Heart left ventricle (tissue), 16 donors: ENCODE data around the gene TH. TPM values are rescaled to one million over a fixed set of nuclear protein-coding genes. Genes with fewer than 3 reads are reported as not detected.

Source experiments
- ATAC-seq, 4 donors: fragments of 200-7000 bp; cut with Tn5 transposase; one replicate each; pipeline ENCODE4 v1.9.1; 2020 to 2022; ENCODE audit warnings: moderate library complexity in 4 of 4, mild to moderate bottlenecking in 3 of 4, moderate number of reproducible peaks in 1 of 4
- DNase-seq, 5 donors: peaks; one replicate each; pipeline ENCODE4 v3.0.0-alpha.2; 2020
- H3K27ac ChIP-seq, 12 donors: fragments of 200-600 bp; sonication (generic) in 4 of 12; one replicate each; pipeline versions ENCODE4 v1.5.0 to v1.8.0; 2016 to 2022; ENCODE audit warnings: mild to moderate bottlenecking in 2 of 12
- H3K27me3 ChIP-seq, 9 donors: fragments of 200-600 bp; sonication (generic) in 2 of 9; one replicate each; pipeline versions ENCODE4 v1.5.1 to v1.8.0; 2016 to 2022; ENCODE audit warnings: mild to moderate bottlenecking in 3 of 9
- H3K36me3 ChIP-seq, 9 donors: fragments of 200-600 bp; sonication (generic) in 2 of 9; one replicate each; pipeline versions ENCODE4 v1.5.0 to v1.8.0; 2018 to 2022; ENCODE audit warnings: mild to moderate bottlenecking in 2 of 9
- H3K4me1 ChIP-seq, 12 donors: fragments of 200-600 bp; sonication (generic) in 4 of 12; one replicate each; pipeline versions ENCODE4 v1.5.0 to v1.8.0; 2016 to 2022; ENCODE audit warnings: mild to moderate bottlenecking in 3 of 12
- H3K4me3 ChIP-seq, 12 donors: fragments of 200-600 bp; sonication (generic) in 4 of 12; one replicate each; pipeline versions ENCODE4 v1.5.0 to v1.8.0; 2017 to 2022; ENCODE audit warnings: mild to moderate bottlenecking in 9 of 12, moderate library complexity in 4 of 12
- H3K9me3 ChIP-seq, 12 donors: fragments of 200-600 bp; sonication (generic) in 4 of 12; one replicate each; pipeline versions ENCODE4 v1.5.0 to v1.8.0; 2016 to 2022; ENCODE audit warnings: mild to moderate bottlenecking in 1 of 12
- POLR2A ChIP-seq, 2 donors: fragments of 450-650 bp; IDR thresholded peaks; one replicate each; pipeline ENCODE4 v1.6.1; 2017; ENCODE audit warnings: antibody characterized with exemption in 2 of 2, mild to moderate bottlenecking in 2 of 2, moderate library complexity in 2 of 2
- WGBS, 4 donors: extraction: QIAGEN DNeasy Blood & Tissue Kit in 2 of 4; methylation state at CpG; one replicate each; pipeline versions ENCODE4 v1.1.5 to v1.1.7; 2013 to 2018; 5-methylcytosine and 5-hydroxymethylcytosine counted together
- intact Hi-C, 10 donors: fragments of 100-400 bp; cut with DNase I; formaldehyde crosslinking; loops; one replicate each; pipeline versions ENCODE4 v1.11.1 to v1.14.2; 2022
- polyA plus RNA-seq, 2 donors: library from polyadenylated mRNA; stranded (reverse); fragments of 200-250 nt; gene quantifications; one replicate each; pipeline ENCODE4 v1.2.3, GENCODE V29; 2013
- total RNA-seq, 9 donors: library from RNA; depleted of rRNA in 2 of 9; stranded (reverse); fragments of >200 nt in 2 of 9; fragmentation: NEBNext Ultra II Directional in 3 of 9; extraction: Animal tissue kit (Norgen Biotek cat#: 25700) in 3 of 9; gene quantifications; one replicate each; pipeline versions ENCODE4 v1.1.0 to v1.2.4, GENCODE V29; 2016 to 2023
- TF ChIP-seq, protein P1 (sequence below), 12 donors: fragments of 200-600 bp; sonication (generic) in 4 of 12; IDR thresholded peaks; one replicate each; pipeline versions ENCODE4 v1.5.0 to v1.8.0; 2018 to 2022; ENCODE audit warnings: antibody characterized with exemption in 12 of 12, mild to moderate bottlenecking in 5 of 12
- donor health status: ischemic (EF 13 %, LVEDD 7.1; RV severe dilation, severe dysfunction).
- donor health status: healthy with polysubstance abuse.
- donor health status: DM: no; HTN: yes; CAD: no.
- donor health status: DM: no; HTN: no; CAD: no.
- donor health status: ischemic (EF 25% LVEDD 6.9; RV normal size, moderate dysfunction).
- donor health status: ischemic (EF 25% LVEDD 5.7; RV mildly dilated, moderate dysfunction).
- donor health status: healthy.
- donor health status: DM: yes; HTN: yes; CAD: no.
- donor health status: ischemic (EF 35%, LVEDD 5.7; RV mildly dilated, moderate dysfunction).
- donor health status: nonischemic (EF 11% LVEDD 7.7; RV severe dilation, severe dysfunction).
- donor health status: DM: yes; HTN: yes; CAD: no.
- donor health status: PGD.
- donor health status: ischemic (EF 29% LVEDD 5.4; RV normal size, mild dysfunction).
- donor health status: nonischemic (EF 23%, LVEDD 6.1; RV moderate dilation, normal function).

Gene TH
- total and polyA plus RNA-seq, 11 donors, result 0.08 TPM; not detected in 10

DNA sequence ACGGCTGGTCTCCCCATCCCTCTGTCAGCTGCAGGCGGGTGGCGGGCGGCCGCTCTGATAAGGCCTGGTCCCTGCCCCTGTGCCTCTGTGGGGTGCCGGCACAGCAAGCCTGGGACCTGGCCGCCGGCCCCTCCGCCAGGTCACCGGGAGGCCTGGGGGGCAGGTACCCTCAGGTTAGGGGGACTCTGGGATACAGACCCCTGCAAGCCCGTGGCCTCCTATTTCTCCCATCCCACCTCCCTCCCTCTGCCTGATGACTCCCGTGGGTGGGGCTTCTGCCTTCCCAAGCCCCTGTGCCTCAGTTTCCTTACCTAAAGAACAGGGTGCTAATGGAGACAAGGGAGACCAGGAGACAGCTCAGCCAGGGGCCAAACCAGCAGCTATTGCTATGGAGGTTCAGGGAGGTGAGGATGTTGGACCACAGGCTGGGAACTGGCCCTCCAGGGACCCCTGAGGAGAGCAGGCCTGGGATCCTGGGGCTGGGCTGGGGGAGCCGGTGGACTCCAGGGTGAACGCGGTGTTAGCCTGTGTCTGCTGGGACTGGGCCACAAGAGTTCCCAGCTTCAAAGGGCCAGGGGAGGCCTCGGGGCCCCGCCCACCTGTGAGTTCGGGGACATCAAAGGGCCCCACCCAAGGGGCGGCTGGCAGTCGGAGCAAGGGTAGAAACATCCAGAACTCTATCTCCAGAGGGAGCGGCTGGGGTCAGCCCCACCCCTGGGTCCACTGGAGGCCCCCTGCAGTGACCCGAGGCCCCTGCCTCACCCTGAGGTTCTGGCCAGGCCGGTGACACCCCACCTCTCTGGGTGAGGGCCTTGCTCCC is 32.0 kb upstream of the TH start:
- intact Hi-C loops, result no loop called here
- ATAC-seq, result no peak
- no peak for TF ChIP-seq POLR2A (IDR thresholded peaks at IDR 0.05)
- TF ChIP-seq, protein P1, sequence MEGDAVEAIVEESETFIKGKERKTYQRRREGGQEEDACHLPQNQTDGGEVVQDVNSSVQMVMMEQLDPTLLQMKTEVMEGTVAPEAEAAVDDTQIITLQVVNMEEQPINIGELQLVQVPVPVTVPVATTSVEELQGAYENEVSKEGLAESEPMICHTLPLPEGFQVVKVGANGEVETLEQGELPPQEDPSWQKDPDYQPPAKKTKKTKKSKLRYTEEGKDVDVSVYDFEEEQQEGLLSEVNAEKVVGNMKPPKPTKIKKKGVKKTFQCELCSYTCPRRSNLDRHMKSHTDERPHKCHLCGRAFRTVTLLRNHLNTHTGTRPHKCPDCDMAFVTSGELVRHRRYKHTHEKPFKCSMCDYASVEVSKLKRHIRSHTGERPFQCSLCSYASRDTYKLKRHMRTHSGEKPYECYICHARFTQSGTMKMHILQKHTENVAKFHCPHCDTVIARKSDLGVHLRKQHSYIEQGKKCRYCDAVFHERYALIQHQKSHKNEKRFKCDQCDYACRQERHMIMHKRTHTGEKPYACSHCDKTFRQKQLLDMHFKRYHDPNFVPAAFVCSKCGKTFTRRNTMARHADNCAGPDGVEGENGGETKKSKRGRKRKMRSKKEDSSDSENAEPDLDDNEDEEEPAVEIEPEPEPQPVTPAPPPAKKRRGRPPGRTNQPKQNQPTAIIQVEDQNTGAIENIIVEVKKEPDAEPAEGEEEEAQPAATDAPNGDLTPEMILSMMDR (IDR thresholded peaks at IDR 0.05), result no peak

DNA sequence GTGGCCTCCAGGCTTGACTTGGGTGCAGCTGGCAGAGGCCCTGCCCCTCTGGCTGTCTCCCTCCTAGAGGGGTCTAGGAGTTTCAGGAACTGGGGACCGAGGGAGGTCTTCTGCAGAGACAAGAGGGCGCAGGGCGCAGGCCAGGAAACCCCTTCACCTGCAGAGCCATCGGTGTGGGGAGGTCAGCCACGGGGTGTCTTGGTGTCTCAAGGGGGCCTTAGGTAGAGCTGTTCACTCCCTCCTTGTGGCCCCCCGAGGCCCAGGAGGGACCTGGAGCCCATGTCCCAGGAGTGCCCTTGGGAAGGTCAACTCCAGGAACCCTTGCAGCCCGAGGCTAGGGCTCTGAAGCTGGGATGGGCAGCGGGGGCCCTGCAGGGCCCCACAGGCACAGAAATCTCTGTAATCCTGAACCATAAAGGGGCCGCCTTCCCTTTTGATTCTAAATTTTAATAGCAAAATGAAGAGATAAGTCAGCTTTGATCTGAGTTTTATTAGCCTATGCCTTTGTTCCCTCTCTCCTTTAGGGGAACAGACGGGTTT is 31.4 kb upstream of the TH start:
- ATAC-seq (no peak), DNase-seq (peak in 1 of 5 donors; percentile 2)
- H3K4me1 ChIP-seq, result no peaks in the 10 kb centered on the region
- H3K9me3 ChIP-seq, result peaks cover 0 to 6% (median 0%) of the 10 kb centered on the region in 12 donors
- no peak for TF ChIP-seq POLR2A (IDR thresholded peaks at IDR 0.05)
- TF ChIP-seq, protein P1 (IDR thresholded peaks at IDR 0.05), result no peak
- H3K27ac ChIP-seq, result no peak overlapping the region
- WGBS, 4 donors, result 77 to 88% (median 80%) methylated on average over 10 of the region's 10 CpGs
- H3K4me3 ChIP-seq, result no peak overlapping the region
- intact Hi-C loops, result no loop called here
- H3K27me3 ChIP-seq, result peaks cover 0 to 5% (median 0%) of the 10 kb centered on the region in 9 donors
- H3K36me3 ChIP-seq, result no peaks in the 10 kb centered on the region

More for the DNA sequence above, 32.0 kb upstream of the TH start:
- H3K27ac ChIP-seq, result no peak overlapping the region
- H3K4me3 ChIP-seq, result no peak overlapping the region
- H3K9me3 ChIP-seq, result peaks cover 0 to 6% (median 0%) of the 10 kb centered on the region in 12 donors
- no peaks in the 10 kb centered on the region for H3K4me1 ChIP-seq
- WGBS, 4 donors, result 82 to 89% (median 84%) methylated on average over 11 to 23 of the region's 23 CpGs
- DNase-seq, result peak in 4 of 5 donors; percentile 2 to 54 (median 20)
- H3K36me3 ChIP-seq, result no peaks in the 10 kb centered on the region
- peaks cover 0 to 5% (median 0%) of the 10 kb centered on the region in 9 donors for H3K27me3 ChIP-seq

DNA sequence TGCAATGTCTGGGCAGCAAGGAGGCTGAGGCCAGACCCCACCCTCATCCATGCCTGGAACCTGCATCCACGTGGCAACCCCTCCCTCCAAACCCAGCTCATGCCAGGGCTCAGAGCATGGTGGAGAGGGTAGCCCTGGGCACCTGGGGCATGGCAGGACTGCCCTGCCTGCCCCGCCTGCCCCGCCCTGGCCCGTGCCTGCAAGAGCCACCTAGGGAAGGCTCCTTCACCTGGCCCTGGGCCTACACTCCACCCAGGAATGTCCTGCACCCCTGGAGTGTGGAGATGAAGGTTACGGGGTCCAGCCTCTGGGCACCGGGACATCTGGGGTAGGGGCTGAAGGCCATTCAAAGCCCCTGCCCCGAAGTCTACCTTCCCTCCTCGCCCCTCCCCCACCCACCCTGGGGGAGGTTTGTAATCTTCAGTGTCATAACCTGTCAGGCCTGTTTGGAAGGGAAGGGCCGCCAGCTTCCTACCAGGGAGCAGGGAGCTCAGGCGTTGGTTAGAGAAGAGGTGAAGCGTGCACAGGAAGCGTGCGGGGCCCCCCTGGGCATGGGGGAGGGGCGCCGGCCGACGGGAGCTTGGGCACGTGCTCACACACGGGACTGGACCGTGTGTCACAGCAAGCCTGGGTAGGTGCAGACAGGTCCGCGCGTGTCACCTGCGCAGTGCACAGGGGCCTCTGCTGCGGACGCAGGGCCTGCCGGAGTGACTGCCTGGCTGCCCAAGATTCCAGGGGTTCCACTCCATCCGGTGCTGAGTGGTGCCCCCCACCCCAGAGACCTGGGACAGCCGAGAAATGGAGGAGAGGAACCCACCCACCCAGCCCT is 30.7 kb upstream of the TH start:
- Histone ChIP-seq H3K27ac (no peak overlapping the region), H3K36me3 (no peaks in the 10 kb centered on the region), H3K4me3 (no peak overlapping the region), H3K9me3 (peaks cover 0 to 3% (median 0%) of the 10 kb centered on the region in 12 donors), H3K27me3 (peaks cover 0 to 5% (median 0%) of the 10 kb centered on the region in 9 donors), H3K4me1 (no peaks in the 10 kb centered on the region)
- TF ChIP-seq POLR2A (IDR thresholded peaks at IDR 0.05), result no peak
- TF ChIP-seq, protein P1 (IDR thresholded peaks at IDR 0.05), result no peak
- 68 to 74% (median 71%) methylated on average over 12 to 29 of the region's 29 CpGs for WGBS, 4 donors
- no peak for ATAC-seq
- intact Hi-C loops, result no loop called here
- DNase-seq, result peak in 1 of 5 donors; percentile 14

DNA sequence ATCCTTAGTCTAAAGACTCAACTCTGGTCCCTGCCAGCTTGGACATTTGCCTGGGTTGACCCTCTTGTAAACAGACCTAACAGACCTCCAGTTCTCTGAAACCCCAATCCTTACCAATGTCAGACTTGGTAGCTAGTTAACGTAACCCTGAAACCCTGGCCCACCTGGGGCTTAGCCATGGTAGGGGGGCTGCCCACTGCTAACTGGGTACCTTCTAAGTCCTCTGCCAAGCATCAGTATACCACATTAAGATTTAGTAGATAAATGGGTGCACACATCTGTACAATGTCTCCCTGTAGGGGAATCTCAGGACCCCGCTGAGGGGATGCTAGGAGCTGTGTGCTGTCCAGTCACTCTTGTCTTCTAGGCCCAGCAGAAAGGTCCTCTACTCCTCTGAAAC is 29.9 kb upstream of the TH start:
- peak in 1 of 5 donors; percentile 5 for DNase-seq
- ATAC-seq, result no peak
- no peak overlapping the region for H3K27ac ChIP-seq
- peaks cover 0 to 5% (median 0%) of the 10 kb centered on the region in 9 donors for H3K27me3 ChIP-seq
- WGBS, 4 donors, result 65 to 100% (median 83%) methylated on average over 2 of the region's 2 CpGs
- H3K4me3 ChIP-seq, result no peak overlapping the region
- H3K4me1 ChIP-seq, result no peaks in the 10 kb centered on the region
- no peaks in the 10 kb centered on the region for H3K9me3 ChIP-seq
- H3K36me3 ChIP-seq, result no peaks in the 10 kb centered on the region
- TF ChIP-seq POLR2A (IDR thresholded peaks at IDR 0.05), result no peak
- TF ChIP-seq, protein P1 (IDR thresholded peaks at IDR 0.05), result no peak
- intact Hi-C loops, result no loop called here
